DMS 273 (cell line): ENCODE measurements around the gene PIGL.
"Not testable (repeated sequence)": the region's sequence is repeated elsewhere in the genome, so short reads cannot be mapped to it uniquely, and the experiment has no call there.

Source experiments
- DNase-seq: peaks from one replicate; lab custom pipeline; 2025; ENCODE audit not compliant: unreplicated experiment; lab: John Stamatoyannopoulos, UW

Gene PIGL

GRCh38 chr17:16273499-16273898 lies 56.5 kb downstream of the PIGL start:
- DNase-seq: no peak

DNA sequence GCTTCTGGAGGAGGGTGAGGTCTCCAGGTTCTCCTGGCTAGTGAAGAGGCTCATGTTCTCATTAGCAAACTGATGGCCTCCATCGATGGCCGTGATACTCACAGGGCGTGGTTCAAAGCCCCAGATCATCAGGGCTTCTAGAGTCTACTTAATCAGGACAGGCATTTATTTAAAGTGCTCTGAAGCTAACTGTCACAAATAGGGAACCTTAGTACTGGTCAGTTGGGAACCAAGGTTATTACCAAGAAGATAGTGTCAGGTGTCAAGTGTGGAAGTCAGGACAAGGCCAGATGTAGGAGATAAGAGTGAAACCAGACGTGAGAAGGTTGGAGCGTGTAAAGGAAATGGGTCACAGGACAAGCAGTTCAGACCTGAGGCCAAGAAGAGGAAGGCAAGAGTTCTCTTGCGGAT lies 56.9 kb downstream of the PIGL start:
- no peak for DNase-seq

GRCh38 chr17:16275024-16275423 lies 58.0 kb downstream of the PIGL start:
- no peak for DNase-seq

DNA sequence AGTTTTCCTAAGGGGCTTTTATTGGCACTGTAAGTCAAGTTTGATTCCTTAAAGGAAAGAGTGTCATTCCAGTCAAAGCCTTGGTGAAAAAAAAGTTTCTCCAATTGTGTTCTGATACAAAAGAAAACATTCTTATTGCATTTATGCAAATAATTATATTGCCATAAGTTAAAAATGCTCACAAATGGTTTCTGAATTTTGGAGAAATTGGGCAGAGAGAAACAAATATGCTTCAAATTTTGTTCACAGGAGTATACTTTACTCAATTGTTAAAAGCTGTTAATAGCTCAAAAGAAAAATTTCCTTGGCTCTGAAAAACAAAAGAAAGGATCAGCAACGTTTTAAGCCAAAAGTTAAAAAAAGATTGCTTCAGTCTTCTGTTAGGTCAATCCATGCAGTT lies 60.2 kb downstream of the PIGL start:
- no peak for DNase-seq

DNA sequence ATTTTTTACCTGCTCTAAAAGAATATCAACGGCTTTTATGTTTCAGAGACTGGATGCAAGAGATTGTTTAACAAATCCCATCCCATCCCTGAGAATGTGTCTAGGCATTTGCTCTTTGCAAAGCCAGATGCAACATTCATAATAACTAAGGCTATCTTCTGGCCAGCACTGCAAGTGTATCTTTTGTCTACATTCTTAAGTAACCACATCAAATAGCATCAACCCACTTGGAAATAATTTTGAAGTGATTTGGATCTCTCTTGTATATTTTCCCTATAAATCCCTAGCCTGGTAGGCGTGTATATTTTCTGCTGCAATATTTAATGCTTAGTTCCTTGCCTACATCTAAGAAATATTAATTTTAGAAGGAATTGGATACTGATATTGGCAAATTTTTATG lies 64.3 kb downstream of the PIGL start:
- no peak for DNase-seq

DNA sequence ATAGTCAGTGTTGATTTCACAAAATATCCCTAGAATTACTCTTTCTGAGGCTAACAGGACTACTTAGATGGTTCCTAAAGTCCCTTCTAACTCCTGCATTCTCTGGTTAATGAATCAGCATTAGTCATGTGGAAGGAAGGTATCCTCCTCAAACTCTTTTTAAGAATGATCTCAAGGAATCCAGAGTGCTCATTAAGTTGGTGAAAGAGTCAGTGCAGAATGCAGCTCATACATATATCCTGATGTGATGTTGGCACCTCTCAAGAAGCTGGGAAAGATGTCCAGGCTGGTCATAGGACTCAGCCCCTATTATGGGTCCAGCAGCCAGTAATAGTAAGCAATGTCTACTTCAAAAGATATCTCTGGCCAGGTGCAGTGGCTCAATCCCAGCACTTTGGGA lies 65.5 kb downstream of the PIGL start:
- DNase-seq: no peak

DNA sequence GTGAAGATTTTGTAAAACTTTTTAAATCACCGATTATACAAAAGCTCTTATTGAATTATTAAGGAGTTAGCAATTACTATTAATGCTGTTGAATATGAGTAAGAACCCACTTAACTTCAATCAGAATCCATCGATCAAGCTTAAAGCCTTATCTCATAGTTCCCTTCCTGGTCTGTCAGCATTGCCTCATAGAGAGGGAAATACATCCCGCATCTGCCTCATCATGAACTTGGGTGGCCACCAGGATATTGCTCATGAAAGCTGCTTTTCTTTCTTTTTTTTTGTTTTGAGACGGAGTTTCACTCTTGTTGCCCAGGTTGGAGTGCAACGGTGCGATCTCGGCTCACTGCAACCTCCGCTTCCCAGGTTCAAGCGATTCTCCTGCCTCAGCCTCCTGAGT lies 66.7 kb downstream of the PIGL start:
- no peak for DNase-seq

DNA sequence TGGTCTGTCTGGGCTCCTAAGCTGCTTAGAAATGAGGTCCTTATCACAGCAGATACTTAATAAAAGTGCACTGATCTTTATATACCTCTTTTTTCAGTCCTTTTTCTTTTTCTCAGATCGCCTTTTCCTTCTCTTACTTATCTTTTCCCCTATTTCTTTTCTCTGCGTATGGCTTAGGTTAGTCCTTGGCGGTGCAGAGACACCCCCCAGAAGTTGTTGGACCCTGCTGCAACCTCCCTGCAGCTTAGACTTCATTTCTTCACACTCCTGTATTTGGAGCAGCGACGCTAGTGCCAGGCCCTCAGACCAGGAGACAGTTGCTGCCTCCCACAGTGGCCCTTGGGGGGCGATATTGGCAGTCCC lies 68.6 kb downstream of the PIGL start:
- DNase-seq: no peak

- peak; percentile 45 for DNase-seq
Observed at GRCh38 chr17:16286009-16286946, 69.3 kb downstream of the PIGL start.

GRCh38 chr17:16286947-16287562 lies 70.0 kb downstream of the PIGL start:
- DNase-seq: no peak

DNA sequence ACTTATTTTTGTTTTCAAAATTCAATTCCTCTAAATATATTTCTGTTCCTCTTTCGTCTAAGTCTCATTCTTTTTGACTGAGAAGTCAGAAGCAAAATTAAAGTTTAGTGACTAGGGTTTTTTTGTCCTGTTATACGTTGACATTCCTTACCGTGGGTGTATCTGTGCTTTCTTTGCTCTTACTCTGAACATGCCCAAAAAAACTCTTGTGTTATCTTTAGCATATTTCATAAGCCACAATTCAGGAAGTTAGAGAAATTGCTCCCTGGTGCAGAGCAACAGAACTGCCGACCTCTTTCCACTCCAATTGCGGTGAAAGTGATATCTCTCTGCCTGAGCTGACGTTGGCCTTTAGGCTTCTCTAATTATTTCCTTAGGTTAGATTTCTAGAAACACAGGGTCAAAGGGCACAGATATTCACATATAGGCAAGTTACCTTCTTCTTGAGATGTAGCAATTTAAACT lies 70.6 kb downstream of the PIGL start:
- DNase-seq: no peak

DNA sequence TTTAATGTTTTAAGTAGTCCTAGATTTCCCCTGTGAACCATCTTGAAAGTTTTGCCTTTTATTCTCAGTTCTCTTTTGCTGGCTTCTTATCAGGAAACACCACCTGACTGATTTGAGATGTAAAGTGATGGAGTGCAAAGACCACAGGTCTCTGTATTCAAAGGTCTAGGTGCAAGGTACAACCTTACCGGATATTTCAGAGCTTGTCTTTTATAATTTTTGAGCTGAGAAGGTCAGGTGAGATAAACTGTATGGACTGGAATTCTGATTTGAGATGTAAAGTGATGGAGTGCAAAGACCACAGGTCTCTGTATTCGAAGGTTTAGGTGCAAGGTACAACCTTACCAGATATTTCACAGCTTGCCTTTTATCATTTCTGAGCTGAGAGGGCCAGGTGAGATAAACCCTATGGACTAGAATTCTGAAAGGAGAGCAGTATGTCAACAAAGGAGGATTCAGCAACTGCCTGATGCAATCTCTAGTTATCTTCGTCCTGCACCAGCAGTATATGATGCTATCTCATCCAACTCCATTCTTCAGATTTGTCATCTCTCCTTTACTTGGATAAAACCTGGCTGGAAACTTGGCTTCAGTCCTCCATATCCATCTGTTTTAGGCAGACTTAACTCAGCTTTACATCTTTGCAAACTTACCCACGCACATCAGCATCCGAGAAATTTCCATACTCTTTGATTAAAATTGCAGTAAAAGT lies 72.0 kb downstream of the PIGL start:
- no peak for DNase-seq

GRCh38 chr17:16293931-16294330 lies 76.9 kb downstream of the PIGL start:
- DNase-seq: no peak

DNA sequence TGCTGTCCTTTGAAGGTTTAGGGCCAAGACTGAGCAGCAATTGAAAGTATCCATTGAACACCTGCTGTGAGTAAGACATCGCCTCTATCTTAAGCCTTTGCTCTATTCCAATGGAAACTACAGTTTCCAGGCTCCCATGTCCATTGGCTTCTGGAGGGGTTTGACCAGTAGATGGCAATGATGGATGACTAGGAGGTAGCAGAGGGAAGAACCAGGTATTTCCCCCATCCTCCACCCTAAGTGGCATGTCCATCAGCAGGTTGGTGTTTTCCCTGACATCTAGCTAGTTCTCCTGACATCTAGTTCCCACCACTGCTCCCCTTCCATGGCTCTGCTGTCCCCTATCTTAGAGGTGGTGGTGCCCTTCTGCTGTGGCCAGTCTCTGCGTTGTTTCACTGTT lies 77.5 kb downstream of the PIGL start:
- DNase-seq: no peak

- DNase-seq: not testable (repeated sequence)
Observed at GRCh38 chr17:16296072-16296471, 79.1 kb downstream of the PIGL start.

- no peak for DNase-seq
Observed at GRCh38 chr17:16297367-16298139, 80.5 kb downstream of the PIGL start.

GRCh38 chr17:16298140-16298662 lies 81.2 kb downstream of the PIGL start:
- DNase-seq: no peak

GRCh38 chr17:16300554-16300953 lies 83.5 kb downstream of the PIGL start:
- no peak for DNase-seq

DNA sequence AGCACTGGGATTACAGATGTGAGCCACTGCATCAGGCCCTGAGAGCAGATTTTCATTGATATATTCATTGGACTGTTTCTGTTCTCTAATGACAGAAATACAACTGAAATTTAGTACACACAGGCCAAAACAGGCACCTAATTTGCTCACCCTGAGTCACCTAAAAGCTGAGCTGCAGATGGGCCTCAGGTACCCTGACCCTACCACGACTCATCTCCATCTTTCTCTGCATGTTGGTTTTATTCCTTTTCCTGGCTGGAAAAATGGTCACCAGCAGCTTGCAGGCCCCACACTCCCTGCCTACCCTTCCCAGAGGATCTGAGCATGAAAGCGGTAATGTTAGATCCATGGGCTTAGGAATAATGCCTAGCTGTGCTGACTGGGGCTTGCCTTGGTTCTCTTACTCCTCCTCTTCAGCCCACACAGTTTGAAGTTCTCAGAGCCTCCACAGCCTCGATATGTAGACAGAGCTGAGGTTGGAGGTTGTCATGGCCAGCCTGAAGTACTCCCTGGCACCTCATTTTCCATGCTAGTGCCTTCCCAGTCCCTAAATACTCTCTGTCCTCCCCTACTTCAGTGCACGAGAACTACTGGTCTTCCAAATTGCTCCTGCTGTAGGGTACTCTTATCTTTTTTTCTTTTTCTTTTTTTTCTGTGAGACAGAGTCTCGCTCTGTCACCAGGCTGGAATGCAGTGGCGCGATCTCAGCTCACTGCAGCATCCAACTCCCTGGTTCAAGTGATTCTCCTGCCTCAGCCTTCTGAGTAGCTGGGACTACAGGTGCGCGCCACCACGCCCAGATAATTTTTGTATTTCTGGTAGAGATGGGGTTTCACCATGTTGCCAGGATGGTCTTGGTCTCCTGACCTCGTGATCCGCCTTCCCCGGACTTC lies 85.2 kb downstream of the PIGL start:
- DNase-seq: no peak

GRCh38 chr17:16302856-16303255 lies 85.8 kb downstream of the PIGL start:
- no peak for DNase-seq
